HG02981 (cell line): ENCODE data around the gene HSP90AA1.
A peak's percentile ranks its signal among the peaks of the same experiment; 100 is the strongest.
"Not testable (repeated sequence)": the region's sequence is repeated elsewhere in the genome, so short reads cannot be mapped to it uniquely, and the experiment has no call there.

Source experiments
- ATAC-seq: cut with Tn5 transposase; IDR thresholded peaks from one replicate; pipeline ENCODE4 v1.9.1; 2021; ENCODE audit warnings: mild to moderate bottlenecking, moderate library complexity; ENCODE audit not compliant: unreplicated experiment

HSP90AA1 gene

DNA sequence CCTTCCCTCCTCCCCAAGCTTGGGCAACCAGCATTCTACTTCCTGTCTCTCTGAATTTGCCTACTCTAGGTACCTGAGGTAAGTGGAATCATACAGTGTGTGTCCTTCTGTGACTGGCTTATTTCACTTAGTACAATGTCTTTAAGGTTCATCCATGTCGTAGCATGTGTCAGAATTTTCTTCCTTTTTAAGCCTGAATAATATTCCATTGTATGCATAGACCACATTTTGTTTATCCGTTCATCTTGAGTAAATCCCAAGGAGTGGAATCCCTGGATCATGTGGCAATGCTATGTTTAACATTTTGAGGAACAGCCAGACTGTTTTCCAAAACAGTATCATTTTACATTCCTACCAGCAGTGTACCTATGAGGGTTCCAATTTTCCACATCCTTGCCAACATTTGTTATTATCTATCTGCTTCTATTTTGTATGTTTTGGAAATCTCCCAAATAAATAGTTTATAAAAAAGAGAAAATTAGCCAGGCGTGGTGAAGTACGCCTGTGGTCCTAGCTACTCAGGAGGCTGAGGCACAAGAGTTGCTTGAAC is 12.4 kb downstream of the HSP90AA1 start:
- ATAC-seq = no peak

DNA sequence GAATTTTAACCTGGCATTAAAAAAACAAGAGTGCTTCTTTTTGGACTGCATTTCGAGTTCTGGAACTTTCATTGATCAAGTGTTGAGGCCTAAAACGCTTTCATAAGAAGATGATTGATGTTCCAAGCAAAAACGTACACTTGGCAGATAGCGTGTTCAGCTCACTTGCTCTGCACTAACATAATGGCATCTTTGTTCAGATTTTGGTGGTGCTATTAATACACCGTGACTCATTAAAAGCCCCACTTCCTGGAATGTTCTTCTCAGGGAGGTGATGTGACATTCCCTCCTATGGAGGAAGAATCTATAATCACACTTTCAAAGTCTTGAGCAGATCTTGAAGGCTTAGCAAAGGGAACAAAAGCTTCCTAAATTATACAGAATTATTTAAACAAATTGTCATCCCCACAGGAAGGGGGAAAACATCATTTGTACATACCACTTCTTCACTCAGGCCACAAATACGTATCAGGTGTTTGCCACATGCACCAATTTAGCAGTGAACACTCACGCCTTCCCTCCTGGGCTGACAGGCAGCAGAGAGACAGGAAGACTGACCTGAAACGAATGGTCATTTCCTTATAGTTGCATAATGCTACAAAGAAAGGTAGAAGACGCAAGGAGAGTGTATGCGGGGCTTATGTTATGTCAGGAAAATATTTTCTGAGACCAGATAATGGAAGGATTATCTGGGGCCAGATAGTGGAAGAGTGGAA is 15.4 kb downstream of the HSP90AA1 start:
- ATAC-seq = no peak

DNA sequence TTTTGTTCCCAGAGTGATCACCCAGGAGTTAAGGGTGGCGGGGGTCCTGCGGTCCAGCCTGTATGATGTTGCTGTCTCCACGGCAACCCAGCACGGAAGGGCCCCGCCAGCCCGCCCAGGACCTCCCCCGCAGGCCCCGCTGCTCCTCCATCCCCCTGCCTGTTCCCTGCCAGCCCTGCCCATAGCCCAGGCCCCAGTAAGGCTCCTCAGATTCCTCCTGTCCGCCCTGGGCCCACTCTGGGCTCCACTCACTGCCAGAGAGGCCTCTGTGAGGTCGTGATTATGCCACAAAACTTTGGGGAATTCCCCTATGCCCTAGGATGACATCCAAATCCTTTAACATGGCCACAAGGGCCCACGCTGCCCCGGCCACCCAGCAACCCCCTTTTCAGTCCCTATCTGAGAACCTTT is 20.8 kb downstream of the HSP90AA1 start:
- ATAC-seq = no peak

DNA sequence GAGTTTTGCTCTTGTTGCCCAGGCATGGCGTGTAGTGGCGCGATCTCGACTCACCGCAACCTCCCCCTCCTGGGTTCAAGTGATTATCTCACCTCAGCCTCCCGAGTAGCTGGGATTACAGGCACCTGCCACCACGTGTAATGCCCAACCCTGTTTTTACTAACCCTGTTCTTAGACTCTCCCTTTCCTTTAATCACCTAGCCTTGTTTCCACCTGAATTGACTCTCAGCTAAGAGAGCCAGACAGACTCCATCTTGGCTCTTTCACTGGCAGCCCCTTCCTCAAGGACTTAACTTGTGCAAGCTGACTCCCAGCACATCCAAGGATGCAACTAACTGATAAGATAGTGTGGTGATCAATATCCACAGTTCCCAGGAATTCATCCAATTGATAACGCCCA is 22.3 kb downstream of the HSP90AA1 start:
- not testable (repeated sequence) for ATAC-seq

DNA sequence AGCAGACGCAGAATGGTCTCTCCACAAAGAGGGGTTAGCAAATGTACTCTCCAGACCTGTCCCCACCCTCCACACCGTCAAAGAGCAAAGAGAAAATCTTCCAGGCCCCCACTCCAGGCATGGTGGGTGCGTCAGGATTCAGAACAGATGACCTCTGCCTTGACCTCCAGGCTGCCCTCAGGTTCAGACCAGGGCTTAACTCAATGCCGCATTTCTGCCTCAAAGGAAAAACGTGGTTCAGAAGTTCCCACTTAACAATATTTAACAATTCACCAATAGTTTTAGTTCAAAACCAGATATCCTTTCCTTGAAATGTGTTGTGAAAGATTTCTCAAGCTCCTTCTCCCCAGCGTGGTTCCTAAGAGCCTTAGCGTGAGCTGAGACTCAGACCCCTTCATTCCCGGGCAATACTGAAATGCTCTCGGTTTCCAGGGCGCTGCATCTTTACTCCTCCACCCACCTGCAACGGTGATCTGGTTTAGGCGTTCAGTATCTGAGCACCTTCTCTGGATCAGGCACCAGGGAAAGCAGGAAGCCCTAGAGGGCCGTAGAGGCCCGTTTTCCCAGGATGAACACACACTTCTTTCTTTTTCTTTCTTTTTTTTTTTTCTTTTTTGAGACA is 22.9 kb downstream of the HSP90AA1 start:
- ATAC-seq = no peak

DNA sequence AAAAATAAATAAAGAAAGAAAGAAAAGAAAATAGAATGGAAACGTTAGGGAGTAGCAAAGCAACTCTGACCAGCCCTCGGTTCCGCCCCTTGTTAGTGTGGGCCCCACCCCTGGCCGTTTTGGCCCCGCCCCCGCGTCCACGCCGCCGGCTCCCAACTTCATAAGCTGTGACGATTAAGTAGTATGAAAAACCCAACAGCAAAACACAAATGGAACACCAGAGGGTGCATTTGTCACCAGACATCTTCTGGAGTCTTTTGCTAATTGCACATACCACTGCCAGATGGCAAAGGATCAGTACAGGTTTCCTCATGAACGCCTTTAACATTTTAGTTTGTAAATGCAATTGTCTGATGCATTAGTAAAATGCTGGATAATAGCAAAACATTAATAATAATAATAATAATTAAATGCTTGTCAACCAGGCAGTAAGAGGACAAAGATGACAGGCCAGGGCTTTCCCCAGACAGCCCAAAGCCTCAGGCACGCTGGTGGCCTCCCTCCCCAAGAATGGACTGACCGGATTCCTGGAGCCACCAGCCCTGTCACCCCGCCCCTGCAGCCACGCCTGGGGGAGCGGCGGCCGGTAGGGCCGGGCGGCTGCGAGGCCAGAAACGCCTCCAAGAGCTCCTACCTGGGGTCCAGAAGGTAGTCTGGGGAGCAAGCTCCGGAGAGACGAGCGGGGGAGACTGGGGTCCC is 23.6 kb downstream of the HSP90AA1 start:
- ATAC-seq = peak; percentile 67

DNA sequence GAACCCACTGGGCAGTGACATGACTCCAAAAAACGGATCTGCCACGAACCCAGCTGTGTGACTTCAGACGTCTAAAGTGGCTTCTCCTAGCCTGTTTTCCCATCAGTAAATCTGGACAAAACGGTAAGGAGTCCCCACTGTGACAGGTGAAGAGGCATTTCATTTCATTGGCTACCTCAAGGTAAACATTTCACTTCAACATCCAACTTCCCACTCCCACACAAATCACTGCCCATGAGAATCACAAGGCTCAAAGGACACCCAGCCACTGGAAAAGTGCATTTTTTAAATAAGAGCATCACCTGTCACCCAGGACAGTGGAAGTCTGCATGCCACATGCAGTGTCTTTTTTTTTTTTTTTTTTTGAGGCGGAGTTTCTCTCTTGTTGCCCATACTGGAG is 27.9 kb downstream of the HSP90AA1 start:
- no peak for ATAC-seq

DNA sequence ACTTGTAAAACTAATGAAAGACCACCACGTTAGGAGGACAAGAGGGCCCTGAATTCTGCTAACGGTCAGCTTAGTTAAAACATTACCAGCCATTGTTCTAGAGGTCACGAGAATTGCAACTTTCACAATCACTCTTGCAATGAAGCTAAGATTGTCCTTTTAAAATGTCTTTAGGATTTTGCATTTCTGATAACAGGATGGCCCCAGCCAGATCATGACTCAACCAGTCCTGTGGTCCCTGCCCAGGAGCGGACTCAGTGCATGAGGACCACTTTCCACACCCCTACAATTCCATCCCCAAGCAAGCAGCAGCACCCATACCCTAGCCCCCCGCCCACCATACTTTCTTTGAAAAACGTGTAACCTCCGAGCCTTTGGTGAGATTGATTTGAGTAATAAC is 28.7 kb downstream of the HSP90AA1 start:
- no peak for ATAC-seq

DNA sequence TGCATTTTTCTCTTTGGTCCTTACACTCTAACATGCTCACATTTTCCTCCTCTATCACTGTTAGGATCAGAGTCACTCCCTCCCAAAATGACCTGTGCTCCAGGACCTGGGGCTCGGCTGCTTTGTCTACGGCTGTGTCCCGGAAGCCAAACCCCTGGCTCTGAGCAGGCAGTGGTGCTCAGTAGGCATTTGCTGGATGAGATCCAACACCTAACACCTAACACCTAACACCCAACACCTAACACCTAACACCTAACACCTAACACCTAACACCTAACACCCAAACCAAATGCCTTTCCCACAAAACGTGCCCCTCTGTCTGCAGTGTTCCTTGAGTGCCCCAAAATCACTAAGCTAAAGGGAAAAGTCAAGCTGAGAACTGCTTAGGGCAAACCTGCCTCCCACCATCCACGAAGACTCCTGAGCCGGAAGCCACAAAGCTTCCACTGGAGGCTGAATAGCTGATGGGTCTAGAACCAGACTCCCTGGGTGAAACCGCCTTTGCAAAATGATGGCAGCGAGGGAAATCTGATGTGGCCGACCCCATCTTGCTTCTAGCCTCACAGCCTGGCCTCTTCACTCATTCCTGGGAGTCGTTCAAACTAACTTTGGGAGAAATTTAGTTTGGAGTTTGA is 29.2 kb downstream of the HSP90AA1 start:
- ATAC-seq = no peak

DNA sequence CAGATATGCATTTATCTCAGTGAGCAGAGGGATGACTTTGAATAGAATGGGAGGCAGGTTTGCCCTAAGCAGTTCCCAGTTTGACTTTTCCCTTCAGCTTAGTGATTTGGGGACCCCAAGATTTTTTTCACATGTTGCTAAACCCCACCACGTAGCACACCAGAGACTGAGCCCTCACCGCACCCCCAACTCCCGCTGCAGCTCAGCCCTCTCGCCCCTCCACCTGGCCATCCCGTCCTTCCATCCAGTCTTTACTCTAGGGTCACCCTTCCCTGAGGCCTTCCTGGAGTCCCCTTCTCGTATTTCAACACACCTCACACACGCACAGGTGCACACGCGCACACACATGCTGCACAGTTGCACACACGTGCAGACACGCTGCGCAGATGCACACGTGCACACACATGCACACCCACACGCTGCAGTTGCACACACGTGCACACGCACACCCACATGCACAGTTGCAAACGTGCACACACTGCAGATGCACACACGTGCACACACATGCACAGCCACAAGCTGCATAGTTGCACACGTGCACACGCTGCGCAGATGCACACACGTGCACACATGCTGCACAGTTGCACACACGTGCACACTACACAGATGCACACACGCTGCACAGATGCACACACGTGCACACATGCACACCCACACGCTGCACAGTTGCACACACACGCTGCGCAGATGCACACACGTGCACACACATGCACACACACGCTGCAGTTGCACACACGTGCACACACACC is 30.0 kb downstream of the HSP90AA1 start:
- no peak for ATAC-seq

DNA sequence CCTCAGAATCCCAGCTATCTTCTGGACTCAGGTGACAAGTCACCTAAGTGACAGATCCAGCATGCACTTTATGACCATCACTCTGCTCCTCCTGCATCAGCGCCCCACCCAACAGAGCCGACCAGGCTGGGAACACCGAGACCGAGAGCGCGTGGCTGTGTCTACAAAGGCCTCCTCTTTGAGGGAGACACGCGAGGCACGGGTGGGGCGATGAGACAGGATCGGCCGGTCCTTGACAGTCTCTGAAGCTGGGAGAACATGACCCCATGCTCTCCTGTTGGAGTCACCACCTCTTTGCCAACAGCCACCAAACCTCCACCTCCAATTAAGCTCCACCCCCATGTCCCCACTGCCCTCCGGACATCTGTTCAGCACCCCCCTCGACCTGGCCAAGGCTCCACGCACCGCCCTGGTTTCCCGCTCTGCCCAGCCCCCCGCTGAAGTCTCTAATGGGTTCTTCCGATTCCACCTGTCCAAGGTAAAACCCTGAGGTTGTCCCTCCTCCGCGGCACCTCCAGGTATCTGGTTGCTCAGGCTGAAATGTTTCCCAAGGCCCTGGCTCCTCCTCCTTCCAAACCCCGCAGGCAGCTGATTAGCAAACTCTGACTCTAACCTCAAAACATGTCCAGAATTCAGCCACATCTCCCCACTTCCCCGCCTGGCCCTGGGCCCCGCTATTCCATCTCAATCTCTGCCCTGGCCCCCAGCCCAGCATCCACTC is 31.5 kb downstream of the HSP90AA1 start:
- no peak for ATAC-seq

DNA sequence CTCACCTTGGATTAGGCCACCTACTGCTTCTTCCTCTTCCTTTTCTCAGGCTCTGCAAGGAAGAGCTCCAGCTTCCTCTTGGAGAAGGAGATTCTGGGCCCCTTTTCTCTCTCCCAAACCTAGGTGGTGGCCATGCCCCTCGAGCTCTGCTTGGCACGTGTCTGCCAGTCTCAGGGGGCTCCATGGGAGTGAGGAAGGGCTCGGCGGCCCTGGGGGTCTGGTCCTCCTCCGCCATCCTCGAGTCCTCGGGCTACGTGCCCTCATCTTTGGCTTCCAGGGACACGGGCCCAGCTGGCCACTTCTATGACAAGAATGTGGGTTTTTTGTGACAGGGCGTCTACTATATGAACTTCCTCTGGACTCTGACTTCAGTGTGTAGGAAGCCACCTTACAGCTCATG is 34.3 kb downstream of the HSP90AA1 start:
- no peak for ATAC-seq

DNA sequence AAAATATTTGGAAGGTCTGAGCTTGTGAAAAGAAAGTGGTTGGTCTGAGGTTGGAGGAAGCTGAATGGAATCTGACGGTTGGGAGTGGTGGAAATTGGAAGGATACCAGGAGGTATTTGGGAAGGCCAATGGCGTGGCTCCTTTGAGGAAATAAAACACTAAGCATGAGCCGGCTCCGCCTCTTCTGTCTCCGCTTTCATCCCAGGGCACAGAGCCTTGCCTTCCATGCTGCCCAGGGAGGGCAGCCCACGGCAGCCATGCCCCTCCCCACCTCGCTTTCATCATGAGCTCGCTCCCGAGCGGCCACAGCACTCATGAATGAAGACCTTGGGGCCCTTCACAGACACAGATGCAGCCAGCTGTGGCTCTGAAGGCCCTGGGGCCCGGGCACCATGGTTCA is 36.2 kb downstream of the HSP90AA1 start:
- no peak for ATAC-seq

DNA sequence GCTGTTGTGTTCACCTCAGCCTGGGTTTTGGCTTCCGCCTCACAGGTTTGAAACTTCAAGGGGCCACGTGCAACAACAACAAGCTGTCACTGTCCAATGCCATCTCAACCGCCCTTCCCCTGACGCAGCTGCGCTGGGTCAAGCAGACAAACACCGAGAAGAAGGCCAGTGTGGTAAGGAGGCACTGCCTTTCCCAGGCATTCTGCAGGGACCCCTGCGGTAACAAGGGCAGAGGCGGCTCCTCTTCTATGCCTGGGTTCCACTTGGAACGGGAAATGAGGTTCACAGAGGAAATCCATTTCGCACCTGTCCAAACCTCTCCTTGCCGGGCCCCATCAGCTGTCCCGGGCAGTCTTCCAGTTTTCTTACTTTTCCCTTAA is 36.8 kb downstream of the HSP90AA1 start:
- ATAC-seq = no peak

DNA sequence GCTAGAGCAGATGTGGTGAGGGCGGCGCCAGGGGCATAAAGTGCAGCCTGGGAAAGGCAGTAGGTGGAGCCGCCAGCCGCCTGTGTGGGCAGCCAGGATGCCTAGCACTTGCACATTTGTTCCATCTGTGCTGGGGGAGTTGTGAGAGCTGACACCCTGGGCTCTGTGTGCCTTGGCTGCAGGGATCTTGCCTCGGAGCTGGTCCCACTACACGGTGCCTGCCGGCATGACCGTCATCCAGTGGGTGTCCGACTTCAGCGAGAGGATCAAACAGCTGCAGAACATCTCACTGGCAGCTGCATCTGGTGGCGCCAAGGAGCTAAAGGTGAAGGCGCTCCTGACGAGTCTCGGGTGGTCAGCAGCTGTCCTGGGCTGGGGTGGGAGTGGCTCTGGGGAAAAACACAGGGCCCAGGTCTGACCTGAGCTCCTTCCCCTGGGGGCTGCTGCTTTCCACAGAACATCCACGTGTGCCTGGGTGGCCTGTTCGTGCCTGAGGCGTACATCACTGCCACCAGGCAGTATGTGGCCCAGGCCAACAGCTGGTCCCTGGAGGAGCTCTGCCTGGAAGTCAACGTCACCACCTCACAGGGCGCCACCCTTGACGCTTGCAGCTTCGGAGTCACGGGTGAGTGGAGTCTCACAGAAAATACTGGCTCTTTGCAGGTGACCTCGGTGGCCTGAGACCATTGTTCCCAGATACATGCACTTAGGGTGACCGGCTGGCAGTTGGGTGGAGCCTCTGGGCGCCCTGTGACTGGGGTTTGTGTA is 37.4 kb downstream of the HSP90AA1 start:
- no peak for ATAC-seq

DNA sequence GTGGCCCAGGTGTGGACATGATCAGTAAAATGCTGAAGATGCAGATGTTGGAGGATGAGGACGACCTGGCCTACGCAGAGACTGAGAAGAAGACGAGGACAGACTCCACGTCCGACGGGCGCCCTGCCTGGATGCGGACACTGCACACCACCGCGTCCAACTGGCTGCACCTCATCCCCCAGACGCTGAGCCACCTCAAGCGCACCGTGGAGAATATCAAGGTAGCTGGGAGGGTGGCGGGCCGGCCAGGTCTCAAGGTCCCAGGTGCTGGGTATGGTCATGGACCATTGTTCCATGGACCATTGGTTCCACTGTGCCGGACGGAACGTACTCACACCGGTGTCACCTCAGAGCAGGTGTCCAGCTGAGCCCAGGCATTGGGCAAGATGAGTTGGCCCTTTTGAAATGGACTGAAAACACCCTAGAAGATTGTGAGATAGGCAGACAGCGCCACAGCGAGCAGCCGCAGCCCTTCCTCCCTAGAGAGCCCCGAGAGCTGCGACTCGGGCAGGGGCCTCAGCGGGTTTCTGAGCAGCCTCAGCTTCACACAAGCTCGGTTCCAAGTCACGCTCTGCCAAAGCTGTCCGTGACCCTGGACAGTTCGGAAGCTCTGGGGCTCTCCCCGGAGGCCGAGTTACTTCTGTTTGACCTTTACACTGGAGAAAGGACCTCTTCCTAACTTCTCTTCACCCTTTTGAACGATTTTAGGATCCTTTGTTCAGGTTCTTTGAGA is 38.9 kb downstream of the HSP90AA1 start:
- ATAC-seq = no peak

DNA sequence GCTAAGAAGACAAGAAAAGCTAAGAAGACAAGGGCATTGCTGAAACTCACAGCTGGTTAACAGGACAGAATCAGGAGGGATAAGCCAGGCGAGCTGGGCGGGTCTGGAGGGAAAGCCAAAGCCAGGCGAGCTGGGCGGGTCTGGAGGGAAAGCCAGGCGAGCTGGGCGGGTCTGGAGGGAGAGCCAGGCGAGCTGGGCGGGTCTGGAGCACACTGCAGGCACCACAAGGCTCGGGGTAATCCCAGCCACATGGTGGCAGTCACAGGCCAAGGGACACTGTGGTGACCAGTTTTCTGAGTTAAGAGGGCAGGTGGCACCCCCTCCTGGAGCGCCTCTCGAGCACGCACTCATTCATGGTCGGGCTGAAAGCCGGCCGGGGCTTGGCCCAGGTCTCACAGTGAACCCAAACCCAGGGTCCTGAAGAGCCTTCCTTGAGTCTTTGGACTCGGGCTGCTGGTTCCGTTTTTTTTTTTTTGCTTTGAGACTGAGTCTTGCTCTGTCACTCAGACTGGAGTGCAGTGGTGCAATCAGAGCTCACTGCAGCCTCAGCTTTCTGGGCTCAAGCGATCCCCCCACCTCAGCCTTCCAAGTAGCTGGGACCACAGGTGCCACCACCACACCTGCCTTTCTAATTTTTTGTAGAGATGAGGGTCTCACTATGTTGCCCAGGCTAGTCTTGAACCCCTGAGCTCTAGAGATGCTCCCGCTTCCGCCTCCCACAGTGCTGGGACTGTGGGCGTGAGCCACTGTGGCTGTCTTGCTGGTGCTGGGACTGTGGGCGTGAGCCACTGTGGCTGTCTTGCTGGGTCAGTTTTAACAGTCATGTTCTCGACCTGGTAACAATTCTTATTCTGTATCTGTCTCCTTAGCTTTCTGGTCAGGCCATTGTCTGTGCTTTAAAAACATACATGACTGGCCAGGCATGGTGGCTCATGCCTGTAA is 40.2 kb downstream of the HSP90AA1 start:
- no peak for ATAC-seq

DNA sequence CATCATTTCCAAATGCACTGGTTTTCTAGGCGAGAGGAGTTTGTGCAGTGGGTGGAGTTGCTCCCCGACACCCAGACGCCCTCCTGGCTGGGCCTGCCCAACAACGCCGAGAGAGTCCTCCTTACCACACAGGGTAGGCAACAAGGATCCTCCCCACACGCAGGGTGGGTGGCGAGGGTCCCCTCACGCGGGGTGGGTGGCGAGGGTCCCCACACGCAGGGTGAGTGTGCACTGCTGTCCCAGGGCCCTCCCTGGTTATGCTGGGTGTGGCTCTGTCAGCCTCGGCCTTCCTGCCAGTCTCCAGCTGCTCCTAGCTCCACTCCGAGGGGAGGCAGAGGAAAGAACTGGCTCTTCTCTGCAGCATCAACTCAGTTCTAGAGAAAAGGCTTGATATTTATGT is 42.3 kb downstream of the HSP90AA1 start:
- ATAC-seq = no peak
